Measurements from ENCODE around the gene RAC3. TPM values are rescaled to one million over a fixed set of nuclear protein-coding genes. Genes with fewer than 3 reads are reported as not detected.

The RAC3 gene
- total RNA-seq, 1 experiment from 2014 or later, result 120 TPM

GRCh38 chr17:81987161-81987770, 44.2 kb upstream of the RAC3 start:
- Histone ChIP-seq H3K9me2 (ENCODE audit: insufficient read depth) (no peaks in the 10 kb centered on the region), H3K9me3 (ENCODE audit: control insufficient read depth in 1 of 2, insufficient read depth in 1 of 2, low read depth in 1 of 2, low read length in 2 of 2) (no peaks in the 10 kb centered on the region), H3K4me1 (ENCODE audit: control insufficient read depth in 1 of 2, insufficient read depth in 2 of 2, low read length in 2 of 2) (peaks cover 10 to 11% of the 10 kb centered on the region in 2 experiments; a peak in 3 of 4 replicates), H3K4me2 (ENCODE audit: low read length) (no peak overlapping the region), H3K9ac (ENCODE audit: low read length) (no peak overlapping the region), H2AFZ (ENCODE audit: low read depth, low read length, poor library complexity, severe bottlenecking) (no peak overlapping the region), H3K27ac (ENCODE audit: low read depth, low read length) (no peak overlapping the region), H3K27me3 (ENCODE audit: insufficient read depth, low read length) (no peaks in the 10 kb centered on the region), H3K4me3 (replicated peaks in 1 of 2; ENCODE audit: low read depth in 1 of 2, low read length in 2 of 2) (no peak overlapping the region), H4K20me1 (ENCODE audit: insufficient read depth) (no peaks in the 10 kb centered on the region), H3K36me3 (ENCODE audit: control insufficient read depth in 1 of 2, insufficient read depth in 2 of 2, low read length in 2 of 2) (peaks cover 13 to 16% of the 10 kb centered on the region in 2 experiments; a peak in 3 of 4 replicates), H3K79me2 (ENCODE audit: insufficient read depth, low read length) (no peaks in the 10 kb centered on the region)
- POLR2A ChIA-PET, result no interaction called here
- RAD21 ChIA-PET (ENCODE audit: low non-redundant PET in 1 of 2, low total read pairs in 2 of 2, uncharacterized antibody in 2 of 2, unreplicated experiment in 2 of 2), result no interaction called here
- no peak for DNase-seq (ENCODE audit: low read depth, low spot score)
- CTCF ChIA-PET, result no interaction called here
- no TSS peak for BruUV-seq (replicated peaks)
- intact Hi-C loops (cut with micrococcal nuclease), result no loop called here
- ATAC-seq, result no peak
- TF ChIP-seq, protein P1, sequence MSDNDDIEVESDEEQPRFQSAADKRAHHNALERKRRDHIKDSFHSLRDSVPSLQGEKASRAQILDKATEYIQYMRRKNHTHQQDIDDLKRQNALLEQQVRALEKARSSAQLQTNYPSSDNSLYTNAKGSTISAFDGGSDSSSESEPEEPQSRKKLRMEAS (IDR thresholded peaks at IDR 0.05), result no peak
- no peak for TF ChIP-seq RAD21 (IDR thresholded peaks at IDR 0.05; ENCODE audit: low read depth)
- no peak for TF ChIP-seq ZBTB33 (IDR thresholded peaks at IDR 0.05; ENCODE audit: extremely low read depth, insufficient replicate concordance, low read length)
- no peak for TF ChIP-seq SIN3A (IDR thresholded peaks at IDR 0.05; ENCODE audit: low read depth)
- TF ChIP-seq, protein P2, sequence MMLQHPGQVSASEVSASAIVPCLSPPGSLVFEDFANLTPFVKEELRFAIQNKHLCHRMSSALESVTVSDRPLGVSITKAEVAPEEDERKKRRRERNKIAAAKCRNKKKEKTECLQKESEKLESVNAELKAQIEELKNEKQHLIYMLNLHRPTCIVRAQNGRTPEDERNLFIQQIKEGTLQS (IDR thresholded peaks at IDR 0.05), result no peak
- TF ChIP-seq ELF1 (IDR thresholded peaks at IDR 0.05; ENCODE audit: borderline replicate concordance, low read depth), result no peak
- no peak for TF ChIP-seq FOSL1 (IDR thresholded peaks at IDR 0.05; ENCODE audit: low read depth)
